DND-41 (cell line): ENCODE measurements around the gene CASP4.
A peak's percentile ranks its signal among the peaks of the same experiment; 100 is the strongest.

Experiments used
- ATAC-seq: fragments of 200-7000 bp; cut with Tn5 transposase; 3 replicates; pipeline ENCODE4 v1.9.1; 2021; ENCODE audit warnings: low read depth; ENCODE audit not compliant: insufficient read depth
- DNase-seq: peaks from one replicate; pipeline ENCODE4 v3.0.0-alpha.2; 2020
- H2AFZ ChIP-seq: 2 replicates; pipeline ENCODE4 v1.6.0; 2012; ENCODE audit warnings: low read depth, low read length
- H3K27ac ChIP-seq: 2 replicates; pipeline ENCODE4 v1.5.1; 2012; ENCODE audit warnings: low read length, inconsistent platforms
- H3K27me3 ChIP-seq: fragments of 200-600 bp; sonication (generic); 2 replicates; pipeline ENCODE4 v1.6.0; 2012; ENCODE audit warnings: low read length, mild to moderate bottlenecking, inconsistent platforms; ENCODE audit not compliant: insufficient read depth, poor library complexity
- H3K36me3 ChIP-seq: 2 replicates; pipeline ENCODE4 v1.5.1; 2012; ENCODE audit warnings: low read length, inconsistent platforms; ENCODE audit not compliant: insufficient read depth
- H3K4me1 ChIP-seq: 2 replicates; pipeline ENCODE4 v1.5.1; 2012; ENCODE audit warnings: mild to moderate bottlenecking, low read length; ENCODE audit not compliant: insufficient read depth
- H3K4me2 ChIP-seq: 2 replicates; pipeline ENCODE4 v1.6.0; 2012; ENCODE audit warnings: mild to moderate bottlenecking, moderate library complexity, low read length, inconsistent platforms; ENCODE audit not compliant: insufficient read depth
- H3K4me3 ChIP-seq, 2 experiments: fragments of 200-600 bp in 1 of 2; shearing (Covaris generic) in 1 of 2; 2 replicates each; pipeline ENCODE4 v1.5.1; 2012 to 2016; ENCODE audit warnings: inconsistent platforms in 2 of 2, low read length in 2 of 2, mild to moderate bottlenecking in 2 of 2, low read depth in 1 of 2, moderate library complexity in 1 of 2
- H3K79me2 ChIP-seq: 2 replicates; pipeline ENCODE4 v1.6.0; 2012; ENCODE audit warnings: low read length, inconsistent platforms; ENCODE audit not compliant: insufficient read depth
- H3K9ac ChIP-seq: 2 replicates; pipeline ENCODE4 v1.6.0; 2012; ENCODE audit warnings: low read depth, mild to moderate bottlenecking, inconsistent platforms, low read length, moderate library complexity
- H3K9me3 ChIP-seq: 2 replicates; pipeline ENCODE4 v1.5.1; 2012; ENCODE audit warnings: low read length, moderate library complexity, mild to moderate bottlenecking, inconsistent platforms; ENCODE audit not compliant: insufficient read depth, severe bottlenecking
- H4K20me1 ChIP-seq: 2 replicates; pipeline ENCODE4 v1.6.0; 2012; ENCODE audit warnings: low read length; ENCODE audit not compliant: insufficient read depth
- CTCF ChIP-seq: IDR thresholded peaks from 2 replicates; pipeline ENCODE4 v1.5.1; 2012; ENCODE audit warnings: borderline replicate concordance, low read length, moderate library complexity, mild to moderate bottlenecking; ENCODE audit not compliant: poor library complexity, severe bottlenecking; ENCODE audit errors: extremely low read depth
- EZH2 ChIP-seq: IDR thresholded peaks from 3 replicates; pipeline ENCODE4 v1.6.1; 2012; ENCODE audit warnings: borderline replicate concordance, low read depth, mild to moderate bottlenecking, moderate library complexity, low read length, inconsistent platforms; ENCODE audit not compliant: severe bottlenecking

CASP4 gene

DNA sequence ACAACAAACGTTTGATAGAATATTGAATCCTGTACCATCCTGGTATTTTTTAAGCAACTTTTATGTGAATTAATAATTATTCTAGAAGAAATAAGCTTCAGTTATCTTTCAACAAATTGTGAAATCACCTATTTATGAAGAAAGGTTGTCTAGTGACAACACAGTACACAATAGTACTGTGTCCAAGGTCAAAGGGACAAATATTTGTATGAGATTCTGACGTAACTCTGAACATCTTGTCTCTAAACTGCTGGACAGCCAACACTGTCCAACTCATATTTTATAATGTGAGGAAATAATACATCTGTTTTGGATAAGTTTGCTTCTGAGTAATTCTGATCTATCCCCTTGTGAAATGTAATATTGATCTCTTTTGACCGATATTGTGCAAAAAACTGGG, 35.6 kb upstream of the CASP4 start:
- no peak overlapping the region for H3K4me2 ChIP-seq
- H3K27me3 ChIP-seq, result no peaks in the 10 kb centered on the region
- no peaks in the 10 kb centered on the region for H3K9me3 ChIP-seq
- H3K4me3 ChIP-seq, result no peak overlapping the region
- ATAC-seq (no peak), DNase-seq (no peak)
- TF ChIP-seq CTCF (no peak), EZH2 (no peak)
- no peaks in the 10 kb centered on the region for H3K36me3 ChIP-seq
- no peaks in the 10 kb centered on the region for H3K4me1 ChIP-seq
- H2AFZ ChIP-seq, result no peak overlapping the region
- no peaks in the 10 kb centered on the region for H3K79me2 ChIP-seq
- no peak overlapping the region for H3K9ac ChIP-seq
- no peak overlapping the region for H3K27ac ChIP-seq
- no peaks in the 10 kb centered on the region for H4K20me1 ChIP-seq

DNA sequence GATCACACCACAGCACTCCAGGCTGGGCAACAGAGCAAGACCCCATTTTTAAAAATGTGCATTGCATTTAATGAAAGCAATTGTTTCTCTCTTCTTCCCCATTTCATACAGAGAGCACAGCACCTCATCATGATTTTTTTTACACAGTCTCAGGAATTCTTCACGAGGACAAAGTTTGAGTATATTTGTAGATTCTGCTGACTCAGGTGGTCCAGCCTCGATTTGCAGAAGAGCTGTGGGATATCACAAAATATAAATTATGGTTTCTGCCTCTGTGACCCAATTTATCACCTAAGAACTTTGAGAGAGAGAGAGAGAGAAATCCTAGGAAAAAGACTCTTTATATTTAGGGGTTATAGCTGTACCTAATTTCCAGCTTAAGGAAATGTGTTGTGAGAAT, 34.8 kb upstream of the CASP4 start:
- Histone ChIP-seq H3K9ac (no peak overlapping the region), H3K9me3 (no peaks in the 10 kb centered on the region), H3K4me1 (no peaks in the 10 kb centered on the region), H3K4me3 (no peak overlapping the region), H3K36me3 (no peaks in the 10 kb centered on the region), H3K79me2 (no peaks in the 10 kb centered on the region), H4K20me1 (no peaks in the 10 kb centered on the region), H3K4me2 (no peak overlapping the region), H3K27ac (no peak overlapping the region), H3K27me3 (no peaks in the 10 kb centered on the region), H2AFZ (no peak overlapping the region)
- no peak for ATAC-seq
- DNase-seq, result no peak
- TF ChIP-seq EZH2, result no peak
- no peak for TF ChIP-seq CTCF

DNA sequence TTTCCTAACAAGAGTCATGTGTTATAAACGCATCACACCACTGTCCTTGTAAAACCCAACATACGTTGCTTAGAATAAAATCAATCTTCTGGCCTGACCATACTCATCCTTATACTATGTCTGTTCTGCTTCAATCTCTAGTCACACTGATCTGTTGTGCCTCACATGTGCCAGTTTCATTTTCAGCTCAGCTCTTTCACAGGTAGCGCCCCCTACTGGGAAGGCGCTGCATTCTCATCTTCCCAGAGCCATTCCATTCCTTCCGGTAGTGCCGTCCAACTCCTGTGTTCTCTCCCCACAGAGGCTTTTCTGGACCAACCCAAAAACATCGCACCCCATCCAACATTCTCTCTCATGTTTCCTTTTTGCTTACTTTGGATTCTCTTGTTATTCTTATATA, 32.4 kb upstream of the CASP4 start:
- H3K4me2 ChIP-seq, result no peak overlapping the region
- no peak for TF ChIP-seq EZH2
- TF ChIP-seq CTCF, result peak; percentile 79
- no peak overlapping the region for H3K4me3 ChIP-seq
- H4K20me1 ChIP-seq, result no peaks in the 10 kb centered on the region
- H3K27me3 ChIP-seq, result no peaks in the 10 kb centered on the region
- H3K36me3 ChIP-seq, result no peaks in the 10 kb centered on the region
- ATAC-seq (peak; percentile 52; the same call in 1 of the 3 replicates), DNase-seq (peak; percentile 31)
- no peaks in the 10 kb centered on the region for H3K9me3 ChIP-seq
- no peak overlapping the region for H2AFZ ChIP-seq
- H3K79me2 ChIP-seq, result no peaks in the 10 kb centered on the region
- H3K9ac ChIP-seq, result no peak overlapping the region
- no peak overlapping the region for H3K27ac ChIP-seq
- H3K4me1 ChIP-seq, result no peaks in the 10 kb centered on the region

DNA sequence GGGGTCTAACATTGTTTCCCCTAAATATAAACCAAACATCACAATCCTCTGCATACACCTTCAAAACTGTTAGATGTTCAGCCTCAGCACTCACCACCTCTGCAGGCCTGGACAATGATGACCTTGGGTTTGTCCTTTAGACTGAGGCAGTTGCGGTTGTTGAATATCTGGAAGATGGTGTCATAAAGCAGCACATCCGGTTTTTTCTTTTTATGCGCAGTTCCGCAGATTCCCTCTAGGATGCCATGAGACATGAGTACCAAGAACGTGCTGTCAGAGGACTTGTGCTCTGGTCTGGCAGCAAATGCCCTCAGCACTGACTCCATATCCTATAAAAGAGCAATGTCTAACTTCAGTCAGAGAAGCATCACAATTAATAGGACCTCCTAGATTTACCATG, 31.8 kb upstream of the CASP4 start:
- Histone ChIP-seq H3K9me3 (no peaks in the 10 kb centered on the region), H3K4me1 (no peaks in the 10 kb centered on the region), H3K36me3 (no peaks in the 10 kb centered on the region), H4K20me1 (no peaks in the 10 kb centered on the region), H3K4me2 (no peak overlapping the region), H2AFZ (no peak overlapping the region), H3K79me2 (no peaks in the 10 kb centered on the region), H3K9ac (no peak overlapping the region), H3K27me3 (no peaks in the 10 kb centered on the region), H3K27ac (no peak overlapping the region), H3K4me3 (no peak overlapping the region)
- TF ChIP-seq CTCF, result peak; percentile 16
- TF ChIP-seq EZH2, result no peak
- no peak for ATAC-seq
- DNase-seq, result no peak
